Adrenal gland (tissue), 12 donors: ENCODE data around the gene AGAP1. TPM values are rescaled to one million over a fixed set of nuclear protein-coding genes. Genes with fewer than 3 reads are reported as not detected.

Experiments
- DNase-seq, 7 donors: peaks; one replicate each; pipeline ENCODE4 v3.0.0-alpha.2; 2019 to 2020
- H3K27ac ChIP-seq, 5 donors: fragments of 200-600 bp; sonication (generic) in 4 of 5; 1 replicate in 3 of 5; 2 replicates in 2 of 5; pipeline versions ENCODE4 v1.5.1 to v1.8.0; 2016 to 2020; ENCODE audit warnings: mild to moderate bottlenecking in 1 of 5
- H3K27me3 ChIP-seq: fragments of 200-600 bp; 2 replicates; pipeline ENCODE4 v1.8.0; 2021
- H3K36me3 ChIP-seq, 2 donors: fragments of 200-600 bp; replicated peaks in 1 of 2; 1 replicate in 1 of 2; 2 replicates in 1 of 2; pipeline versions ENCODE4 v1.5.1 to v1.8.0; 2018 to 2022
- H3K4me1 ChIP-seq, 2 donors: fragments of 200-600 bp; replicated peaks in 1 of 2; 1 replicate in 1 of 2; 2 replicates in 1 of 2; pipeline versions ENCODE4 v1.5.1 to v1.8.0; 2018 to 2021
- H3K4me3 ChIP-seq, 4 donors: fragments of 200-600 bp; sonication (generic) in 3 of 4; one replicate each; pipeline ENCODE4 v1.5.1; 2016 to 2018
- H3K9me3 ChIP-seq, 3 donors: fragments of 200-600 bp; sonication (generic) in 1 of 3; replicated peaks in 1 of 3; 1 replicate in 2 of 3; 2 replicates in 1 of 3; pipeline versions ENCODE4 v1.5.1 to v1.8.0; 2016 to 2021
- CTCF ChIP-seq, 6 experiments: fragments of 450-650 bp in 4 of 6; fragments of 200-600 bp in 2 of 6; sonication (generic) in 1 of 6; IDR thresholded peaks; 1 replicate in 5 of 6; 2 replicates in 1 of 6; pipeline versions ENCODE4 v1.5.1 to v1.8.0; 2016 to 2021; ENCODE audit warnings: antibody characterized with exemption in 6 of 6, mild to moderate bottlenecking in 2 of 6, moderate library complexity in 1 of 6
- POLR2A ChIP-seq, 2 donors: fragments of 450-650 bp; IDR thresholded peaks; one replicate each; pipeline ENCODE4 v1.6.1; 2017; ENCODE audit warnings: antibody characterized with exemption in 2 of 2, mild to moderate bottlenecking in 2 of 2, moderate library complexity in 1 of 2
- WGBS, 4 donors: extraction: QIAGEN DNeasy Blood & Tissue Kit in 2 of 4; methylation state at CpG; one replicate each; pipeline versions ENCODE4 v1.1.5 to v1.1.7; 2013 to 2017; 5-methylcytosine and 5-hydroxymethylcytosine counted together
- intact Hi-C, 2 donors: fragments of 100-400 bp; cut with DNase I; formaldehyde crosslinking; loops; one replicate each; pipeline versions ENCODE4 v1.14.1 to v1.15.0; 2022 to 2023
- polyA plus RNA-seq, 3 donors: library from polyadenylated mRNA; stranded (reverse); fragments of 200-250 nt in 2 of 3; fragments of 350-450 nt in 1 of 3; fragmentation: Illumina TruSeq in 1 of 3; extraction: RNeasy Lipid Tissue Mini Kit (QIAGEN cat#74804) in 1 of 3; gene quantifications; one replicate each; pipeline ENCODE4 v1.2.3, GENCODE V29; 2013 to 2014
- total RNA-seq, 9 donors: library from RNA; depleted of rRNA in 4 of 9; stranded (reverse); fragments of >200 nt in 4 of 9; fragments of 120-200 nt in 1 of 9; fragmentation: NEBNext Ultra II Directional in 1 of 9; extraction: Animal tissue kit (Norgen Biotek cat#: 25700) in 1 of 9; gene quantifications; one replicate each; pipeline versions ENCODE4 v1.1.0 to v1.2.4, GENCODE V29; 2013 to 2023
- donor health status: healthy with polysubstance abuse.
- donor health status: Bipolar disorder and iron deficiency.
- donor health status: DM: yes; HTN: yes; CAD: no.
- donor health status: DM: no; HTN: no; CAD: no.
- donor health status: DM: no; HTN: no; CAD: no.
- donor health status: DM: yes; HTN: yes; CAD: no.

AGAP1 gene
- total and polyA plus RNA-seq, 12 donors, result 5.3 to 29.6 (median 17.7) TPM

DNA sequence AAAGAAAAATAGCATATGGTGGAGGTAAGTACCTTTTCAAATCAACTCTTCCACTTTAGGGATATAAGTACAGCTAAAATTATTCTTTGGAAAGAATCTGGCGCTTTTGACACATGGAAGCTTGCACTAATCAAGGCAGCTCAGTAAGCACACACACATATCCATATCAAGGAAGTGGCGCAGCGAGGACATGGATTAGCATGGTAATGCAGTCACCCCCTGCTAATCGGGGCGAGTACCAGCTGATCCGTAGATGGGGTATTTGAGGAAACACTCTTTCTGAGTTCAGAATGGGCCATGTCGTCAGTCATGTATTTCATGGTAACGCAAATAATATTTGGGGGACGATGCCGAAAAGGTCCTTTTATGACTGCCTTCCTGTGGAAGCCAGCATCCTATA is 429.0 kb downstream of the AGAP1 start:
- no peaks in the 10 kb centered on the region for H3K36me3 ChIP-seq
- H3K4me1 ChIP-seq, result no peaks in the 10 kb centered on the region
- no peak for DNase-seq
- H3K9me3 ChIP-seq, result no peaks in the 10 kb centered on the region
- TF ChIP-seq POLR2A (IDR thresholded peaks at IDR 0.05), result no peak
- TF ChIP-seq CTCF (IDR thresholded peaks at IDR 0.05), result no peak
- no peak overlapping the region for H3K4me3 ChIP-seq
- H3K27ac ChIP-seq, result no peak overlapping the region
- no peaks in the 10 kb centered on the region for H3K27me3 ChIP-seq
- WGBS, 4 donors, result 88 to 98% (median 92%) methylated on average over 10 of the region's 10 CpGs
- intact Hi-C loops, result no loop called here

- TF ChIP-seq CTCF (IDR thresholded peaks at IDR 0.05), result no peak
- TF ChIP-seq POLR2A (IDR thresholded peaks at IDR 0.05), result no peak
- H3K36me3 ChIP-seq, result no peaks in the 10 kb centered on the region
- DNase-seq, result peak in 1 of 7 donors; percentile 23
These were observed 430.2 kb downstream of the AGAP1 start for GRCh38 chr2:235923859-235924674.

GRCh38 chr2:235924675-235925063 is 430.8 kb downstream of the AGAP1 start:
- TF ChIP-seq POLR2A (IDR thresholded peaks at IDR 0.05) (no peak), CTCF (IDR thresholded peaks at IDR 0.05) (no peak)
- WGBS, 4 donors, result 93 to 100% (median 94%) methylated on average over 4 of the region's 4 CpGs
- no peaks in the 10 kb centered on the region for H3K27me3 ChIP-seq

More at GRCh38 chr2:235923859-235924674, 430.2 kb downstream of the AGAP1 start:
- no peaks in the 10 kb centered on the region for H3K9me3 ChIP-seq
- intact Hi-C loops, result no loop called here
- WGBS, 4 donors, result 88 to 96% (median 94%) methylated on average over 14 of the region's 14 CpGs
- no peak overlapping the region for H3K4me3 ChIP-seq
- H3K27ac ChIP-seq, result no peak overlapping the region
- H3K27me3 ChIP-seq, result no peaks in the 10 kb centered on the region
- no peaks in the 10 kb centered on the region for H3K4me1 ChIP-seq

GRCh38 chr2:235925250-235925919 is 431.5 kb downstream of the AGAP1 start:
- 86 to 93% (median 91%) methylated on average over 14 of the region's 14 CpGs for WGBS, 4 donors

More at GRCh38 chr2:235924675-235925063, 430.8 kb downstream of the AGAP1 start:
- intact Hi-C loops, result no loop called here
- Histone ChIP-seq H3K4me1 (no peaks in the 10 kb centered on the region), H3K4me3 (no peak overlapping the region), H3K27ac (no peak overlapping the region), H3K9me3 (no peaks in the 10 kb centered on the region), H3K36me3 (no peaks in the 10 kb centered on the region)
- DNase-seq, result no peak

More at GRCh38 chr2:235925250-235925919, 431.5 kb downstream of the AGAP1 start:
- no peak overlapping the region for H3K4me3 ChIP-seq
- intact Hi-C loops, result no loop called here
- H3K27me3 ChIP-seq, result no peaks in the 10 kb centered on the region
- peak in 1 of 7 donors; percentile 28 for DNase-seq
- no peak overlapping the region for H3K27ac ChIP-seq
- no peak for TF ChIP-seq CTCF (IDR thresholded peaks at IDR 0.05)
- no peak for TF ChIP-seq POLR2A (IDR thresholded peaks at IDR 0.05)
- no peaks in the 10 kb centered on the region for H3K36me3 ChIP-seq
- no peaks in the 10 kb centered on the region for H3K4me1 ChIP-seq
- H3K9me3 ChIP-seq, result no peaks in the 10 kb centered on the region
